Measurements from ENCODE around the gene HOXC6.

GRCh38 chr12:53999559-54000115, 28.6 kb upstream of the HOXC6 start:
- TF ChIP-seq NR2C2 (CRISPR knock-in tag; IDR thresholded peaks at IDR 0.05) (no peak), IRF1 (CRISPR knock-in tag; IDR thresholded peaks at IDR 0.05) (no peak), CREM (CRISPR knock-in tag; IDR thresholded peaks at IDR 0.05) (no peak), ZNF423 (CRISPR knock-in tag; IDR thresholded peaks at IDR 0.05) (no peak), PRDM15 (CRISPR knock-in tag; IDR thresholded peaks at IDR 0.05) (no peak), ZNF396 (CRISPR knock-in tag; IDR thresholded peaks at IDR 0.05; ENCODE audit: borderline replicate concordance) (no peak)
- TF ChIP-seq, protein P1, sequence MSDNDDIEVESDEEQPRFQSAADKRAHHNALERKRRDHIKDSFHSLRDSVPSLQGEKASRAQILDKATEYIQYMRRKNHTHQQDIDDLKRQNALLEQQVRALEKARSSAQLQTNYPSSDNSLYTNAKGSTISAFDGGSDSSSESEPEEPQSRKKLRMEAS (CRISPR knock-in tag; IDR thresholded peaks at IDR 0.05): no peak
- TF ChIP-seq, protein P2, sequence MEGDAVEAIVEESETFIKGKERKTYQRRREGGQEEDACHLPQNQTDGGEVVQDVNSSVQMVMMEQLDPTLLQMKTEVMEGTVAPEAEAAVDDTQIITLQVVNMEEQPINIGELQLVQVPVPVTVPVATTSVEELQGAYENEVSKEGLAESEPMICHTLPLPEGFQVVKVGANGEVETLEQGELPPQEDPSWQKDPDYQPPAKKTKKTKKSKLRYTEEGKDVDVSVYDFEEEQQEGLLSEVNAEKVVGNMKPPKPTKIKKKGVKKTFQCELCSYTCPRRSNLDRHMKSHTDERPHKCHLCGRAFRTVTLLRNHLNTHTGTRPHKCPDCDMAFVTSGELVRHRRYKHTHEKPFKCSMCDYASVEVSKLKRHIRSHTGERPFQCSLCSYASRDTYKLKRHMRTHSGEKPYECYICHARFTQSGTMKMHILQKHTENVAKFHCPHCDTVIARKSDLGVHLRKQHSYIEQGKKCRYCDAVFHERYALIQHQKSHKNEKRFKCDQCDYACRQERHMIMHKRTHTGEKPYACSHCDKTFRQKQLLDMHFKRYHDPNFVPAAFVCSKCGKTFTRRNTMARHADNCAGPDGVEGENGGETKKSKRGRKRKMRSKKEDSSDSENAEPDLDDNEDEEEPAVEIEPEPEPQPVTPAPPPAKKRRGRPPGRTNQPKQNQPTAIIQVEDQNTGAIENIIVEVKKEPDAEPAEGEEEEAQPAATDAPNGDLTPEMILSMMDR (IDR thresholded peaks at IDR 0.05): no peak
- TF ChIP-seq, protein P3, sequence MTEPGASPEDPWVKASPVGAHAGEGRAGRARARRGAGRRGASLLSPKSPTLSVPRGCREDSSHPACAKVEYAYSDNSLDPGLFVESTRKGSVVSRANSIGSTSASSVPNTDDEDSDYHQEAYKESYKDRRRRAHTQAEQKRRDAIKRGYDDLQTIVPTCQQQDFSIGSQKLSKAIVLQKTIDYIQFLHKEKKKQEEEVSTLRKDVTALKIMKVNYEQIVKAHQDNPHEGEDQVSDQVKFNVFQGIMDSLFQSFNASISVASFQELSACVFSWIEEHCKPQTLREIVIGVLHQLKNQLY (CRISPR knock-in tag; IDR thresholded peaks at IDR 0.05): no peak
- TF ChIP-seq, protein P4, sequence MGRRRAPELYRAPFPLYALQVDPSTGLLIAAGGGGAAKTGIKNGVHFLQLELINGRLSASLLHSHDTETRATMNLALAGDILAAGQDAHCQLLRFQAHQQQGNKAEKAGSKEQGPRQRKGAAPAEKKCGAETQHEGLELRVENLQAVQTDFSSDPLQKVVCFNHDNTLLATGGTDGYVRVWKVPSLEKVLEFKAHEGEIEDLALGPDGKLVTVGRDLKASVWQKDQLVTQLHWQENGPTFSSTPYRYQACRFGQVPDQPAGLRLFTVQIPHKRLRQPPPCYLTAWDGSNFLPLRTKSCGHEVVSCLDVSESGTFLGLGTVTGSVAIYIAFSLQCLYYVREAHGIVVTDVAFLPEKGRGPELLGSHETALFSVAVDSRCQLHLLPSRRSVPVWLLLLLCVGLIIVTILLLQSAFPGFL (CRISPR knock-in tag; IDR thresholded peaks at IDR 0.05; ENCODE audit: borderline replicate concordance): no peak
- TF ChIP-seq, protein P5, sequence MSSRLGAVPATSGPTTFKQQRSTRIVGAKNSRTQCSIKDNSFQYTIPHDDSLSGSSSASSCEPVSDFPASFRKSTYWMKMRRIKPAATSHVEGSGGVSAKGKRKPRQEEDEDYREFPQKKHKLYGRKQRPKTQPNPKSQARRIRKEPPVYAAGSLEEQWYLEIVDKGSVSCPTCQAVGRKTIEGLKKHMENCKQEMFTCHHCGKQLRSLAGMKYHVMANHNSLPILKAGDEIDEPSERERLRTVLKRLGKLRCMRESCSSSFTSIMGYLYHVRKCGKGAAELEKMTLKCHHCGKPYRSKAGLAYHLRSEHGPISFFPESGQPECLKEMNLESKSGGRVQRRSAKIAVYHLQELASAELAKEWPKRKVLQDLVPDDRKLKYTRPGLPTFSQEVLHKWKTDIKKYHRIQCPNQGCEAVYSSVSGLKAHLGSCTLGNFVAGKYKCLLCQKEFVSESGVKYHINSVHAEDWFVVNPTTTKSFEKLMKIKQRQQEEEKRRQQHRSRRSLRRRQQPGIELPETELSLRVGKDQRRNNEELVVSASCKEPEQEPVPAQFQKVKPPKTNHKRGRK (CRISPR knock-in tag; IDR thresholded peaks at IDR 0.05; ENCODE audit: borderline replicate concordance): no peak

Data from WTC11 (cell line).